HepG2 (cell line): Measurements from ENCODE around the gene GPR25. TPM values are rescaled to one million over a fixed set of nuclear protein-coding genes. Genes with fewer than 3 reads are reported as not detected.

Experiments used
- ATF3 ChIP-seq: sonication (generic); formaldehyde crosslinking; IDR thresholded peaks from 2 replicates; pipeline ENCODE4 v1.4.0; 2020; ENCODE audit warnings: missing genetic modification reagents
- LCORL ChIP-seq, 2 experiments: fragments of 450-650 bp in 1 of 2; sonication (generic) in 1 of 2; formaldehyde crosslinking in 1 of 2; IDR thresholded peaks; 2 replicates each; pipeline versions ENCODE4 v1.5.0 to v1.6.1; 2017 to 2020; ENCODE audit warnings: antibody characterized with exemption in 1 of 2, missing genetic modification reagents in 1 of 2
- RXRA ChIP-seq: sonication (generic); formaldehyde crosslinking; IDR thresholded peaks from 2 replicates; pipeline ENCODE4 v1.5.1; 2020; ENCODE audit warnings: missing genetic modification reagents
- TIGD3 ChIP-seq: sonication (generic); formaldehyde crosslinking; IDR thresholded peaks from 2 replicates; pipeline ENCODE4 v1.5.1; 2020; ENCODE audit warnings: mild to moderate bottlenecking, missing genetic modification reagents, borderline replicate concordance
- ZBTB26 ChIP-seq: IDR thresholded peaks from 2 replicates; pipeline ENCODE4 v1.6.1; 2016; ENCODE audit warnings: missing compliant biosample characterization, missing genetic modification reagents, borderline replicate concordance
- ZFX ChIP-seq: sonication (generic); formaldehyde crosslinking; IDR thresholded peaks from 2 replicates; pipeline ENCODE4 v1.4.0; 2020; ENCODE audit warnings: mild to moderate bottlenecking, low read depth, missing genetic modification reagents, moderate library complexity
- ZNF207 ChIP-seq: fragments of 450-650 bp; IDR thresholded peaks from 2 replicates; pipeline ENCODE4 v1.6.1; 2016; ENCODE audit warnings: antibody characterized with exemption, borderline replicate concordance
- ZNF496 ChIP-seq: sonication (generic); formaldehyde crosslinking; IDR thresholded peaks from 2 replicates; pipeline ENCODE4 v1.8.1; 2023; ENCODE audit warnings: mild to moderate bottlenecking, moderate library complexity, missing genetic modification reagents; ENCODE audit not compliant: insufficient replicate concordance
- ZNF678 ChIP-seq: sonication (generic); formaldehyde crosslinking; IDR thresholded peaks from 2 replicates; pipeline ENCODE4 v1.4.0; 2020; ENCODE audit warnings: mild to moderate bottlenecking, missing genetic modification reagents
- ZNF891 ChIP-seq: sonication (generic); formaldehyde crosslinking; IDR thresholded peaks from 2 replicates; pipeline ENCODE4 v1.5.0; 2020; ENCODE audit warnings: mild to moderate bottlenecking, missing genetic modification reagents
- polyA plus RNA-seq, 8 experiments: library from polyadenylated mRNA; depleted of rRNA in 3 of 8; stranded (reverse) in 7 of 8; unstranded in 1 of 8; fragments of >200 nt; fragmentation: Illumina TruSeq in 4 of 8; extraction: Trizol in 4 of 8; gene quantifications; 2 replicates each; pipeline versions ENCODE4 v1.2.1 to v1.2.3, GENCODE V29; 2011 to 2016; ENCODE audit warnings: low read depth in 4 of 8, missing spikeins in 1 of 8, mixed read lengths in 1 of 8; ENCODE audit not compliant: insufficient read depth in 1 of 8
- total RNA-seq, 5 experiments: library from RNA; depleted of rRNA; stranded (reverse); fragments of >200 nt; fragmentation: Illumina TruSeq; extraction: Trizol; gene quantifications; 2 replicates each; pipeline ENCODE4 v1.2.3, GENCODE V29; 2016; ENCODE audit warnings: low read depth in 1 of 5
- TF ChIP-seq, protein P1 (sequence below): IDR thresholded peaks from 2 replicates; pipeline ENCODE4 v1.6.1; 2016; ENCODE audit warnings: low read depth, control low read depth
- TF ChIP-seq, protein P2 (sequence below): sonication (generic); formaldehyde crosslinking; IDR thresholded peaks from 2 replicates; pipeline ENCODE4 v1.9.0; 2021; ENCODE audit warnings: missing genetic modification reagents, mild to moderate bottlenecking, borderline replicate concordance
- TF ChIP-seq, protein P3 (sequence below): sonication (generic); formaldehyde crosslinking; IDR thresholded peaks from 2 replicates; pipeline ENCODE4 v1.4.0; 2020; ENCODE audit warnings: mild to moderate bottlenecking, missing genetic modification reagents

Gene GPR25
- total and polyA plus RNA-seq, 2 of the 13 experiments (the other 11 are each of a cell fraction or from before 2014, with no cell fraction given): not detected

- no peak for TF ChIP-seq TIGD3 (CRISPR knock-in tag)
- TF ChIP-seq ZNF496: no peak
- no peak for TF ChIP-seq LCORL (IDR thresholded peaks at IDR 0.05)
- peak; percentile 53; the same call in 1 of the 2 replicates for TF ChIP-seq LCORL (CRISPR knock-in tag; IDR thresholded peaks at IDR 0.05)
- TF ChIP-seq, protein P1, sequence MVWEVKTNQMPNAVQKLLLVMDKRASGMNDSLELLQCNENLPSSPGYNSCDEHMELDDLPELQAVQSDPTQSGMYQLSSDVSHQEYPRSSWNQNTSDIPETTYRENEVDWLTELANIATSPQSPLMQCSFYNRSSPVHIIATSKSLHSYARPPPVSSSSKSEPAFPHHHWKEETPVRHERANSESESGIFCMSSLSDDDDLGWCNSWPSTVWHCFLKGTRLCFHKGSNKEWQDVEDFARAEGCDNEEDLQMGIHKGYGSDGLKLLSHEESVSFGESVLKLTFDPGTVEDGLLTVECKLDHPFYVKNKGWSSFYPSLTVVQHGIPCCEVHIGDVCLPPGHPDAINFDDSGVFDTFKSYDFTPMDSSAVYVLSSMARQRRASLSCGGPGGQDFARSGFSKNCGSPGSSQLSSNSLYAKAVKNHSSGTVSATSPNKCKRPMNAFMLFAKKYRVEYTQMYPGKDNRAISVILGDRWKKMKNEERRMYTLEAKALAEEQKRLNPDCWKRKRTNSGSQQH (CRISPR knock-in tag): no peak
- no peak for TF ChIP-seq ZNF891
- TF ChIP-seq ZNF678 (CRISPR knock-in tag): no peak
- no peak for TF ChIP-seq ZBTB26 (CRISPR knock-in tag)
- no peak for TF ChIP-seq ZNF207
- TF ChIP-seq, protein P2, sequence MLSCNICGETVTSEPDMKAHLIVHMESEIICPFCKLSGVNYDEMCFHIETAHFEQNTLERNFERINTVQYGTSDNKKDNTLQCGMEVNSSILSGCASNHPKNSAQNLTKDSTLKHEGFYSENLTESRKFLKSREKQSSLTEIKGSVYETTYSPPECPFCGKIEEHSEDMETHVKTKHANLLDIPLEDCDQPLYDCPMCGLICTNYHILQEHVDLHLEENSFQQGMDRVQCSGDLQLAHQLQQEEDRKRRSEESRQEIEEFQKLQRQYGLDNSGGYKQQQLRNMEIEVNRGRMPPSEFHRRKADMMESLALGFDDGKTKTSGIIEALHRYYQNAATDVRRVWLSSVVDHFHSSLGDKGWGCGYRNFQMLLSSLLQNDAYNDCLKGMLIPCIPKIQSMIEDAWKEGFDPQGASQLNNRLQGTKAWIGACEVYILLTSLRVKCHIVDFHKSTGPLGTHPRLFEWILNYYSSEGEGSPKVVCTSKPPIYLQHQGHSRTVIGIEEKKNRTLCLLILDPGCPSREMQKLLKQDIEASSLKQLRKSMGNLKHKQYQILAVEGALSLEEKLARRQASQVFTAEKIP (CRISPR knock-in tag): no peak
- no peak for TF ChIP-seq ATF3 (CRISPR knock-in tag)
- peak; percentile 66; the same call in 1 of the 2 replicates for TF ChIP-seq ZFX (CRISPR knock-in tag)
- peak; percentile 44; the same call in 1 of the 2 replicates for TF ChIP-seq RXRA (CRISPR knock-in tag)
- TF ChIP-seq, protein P3, sequence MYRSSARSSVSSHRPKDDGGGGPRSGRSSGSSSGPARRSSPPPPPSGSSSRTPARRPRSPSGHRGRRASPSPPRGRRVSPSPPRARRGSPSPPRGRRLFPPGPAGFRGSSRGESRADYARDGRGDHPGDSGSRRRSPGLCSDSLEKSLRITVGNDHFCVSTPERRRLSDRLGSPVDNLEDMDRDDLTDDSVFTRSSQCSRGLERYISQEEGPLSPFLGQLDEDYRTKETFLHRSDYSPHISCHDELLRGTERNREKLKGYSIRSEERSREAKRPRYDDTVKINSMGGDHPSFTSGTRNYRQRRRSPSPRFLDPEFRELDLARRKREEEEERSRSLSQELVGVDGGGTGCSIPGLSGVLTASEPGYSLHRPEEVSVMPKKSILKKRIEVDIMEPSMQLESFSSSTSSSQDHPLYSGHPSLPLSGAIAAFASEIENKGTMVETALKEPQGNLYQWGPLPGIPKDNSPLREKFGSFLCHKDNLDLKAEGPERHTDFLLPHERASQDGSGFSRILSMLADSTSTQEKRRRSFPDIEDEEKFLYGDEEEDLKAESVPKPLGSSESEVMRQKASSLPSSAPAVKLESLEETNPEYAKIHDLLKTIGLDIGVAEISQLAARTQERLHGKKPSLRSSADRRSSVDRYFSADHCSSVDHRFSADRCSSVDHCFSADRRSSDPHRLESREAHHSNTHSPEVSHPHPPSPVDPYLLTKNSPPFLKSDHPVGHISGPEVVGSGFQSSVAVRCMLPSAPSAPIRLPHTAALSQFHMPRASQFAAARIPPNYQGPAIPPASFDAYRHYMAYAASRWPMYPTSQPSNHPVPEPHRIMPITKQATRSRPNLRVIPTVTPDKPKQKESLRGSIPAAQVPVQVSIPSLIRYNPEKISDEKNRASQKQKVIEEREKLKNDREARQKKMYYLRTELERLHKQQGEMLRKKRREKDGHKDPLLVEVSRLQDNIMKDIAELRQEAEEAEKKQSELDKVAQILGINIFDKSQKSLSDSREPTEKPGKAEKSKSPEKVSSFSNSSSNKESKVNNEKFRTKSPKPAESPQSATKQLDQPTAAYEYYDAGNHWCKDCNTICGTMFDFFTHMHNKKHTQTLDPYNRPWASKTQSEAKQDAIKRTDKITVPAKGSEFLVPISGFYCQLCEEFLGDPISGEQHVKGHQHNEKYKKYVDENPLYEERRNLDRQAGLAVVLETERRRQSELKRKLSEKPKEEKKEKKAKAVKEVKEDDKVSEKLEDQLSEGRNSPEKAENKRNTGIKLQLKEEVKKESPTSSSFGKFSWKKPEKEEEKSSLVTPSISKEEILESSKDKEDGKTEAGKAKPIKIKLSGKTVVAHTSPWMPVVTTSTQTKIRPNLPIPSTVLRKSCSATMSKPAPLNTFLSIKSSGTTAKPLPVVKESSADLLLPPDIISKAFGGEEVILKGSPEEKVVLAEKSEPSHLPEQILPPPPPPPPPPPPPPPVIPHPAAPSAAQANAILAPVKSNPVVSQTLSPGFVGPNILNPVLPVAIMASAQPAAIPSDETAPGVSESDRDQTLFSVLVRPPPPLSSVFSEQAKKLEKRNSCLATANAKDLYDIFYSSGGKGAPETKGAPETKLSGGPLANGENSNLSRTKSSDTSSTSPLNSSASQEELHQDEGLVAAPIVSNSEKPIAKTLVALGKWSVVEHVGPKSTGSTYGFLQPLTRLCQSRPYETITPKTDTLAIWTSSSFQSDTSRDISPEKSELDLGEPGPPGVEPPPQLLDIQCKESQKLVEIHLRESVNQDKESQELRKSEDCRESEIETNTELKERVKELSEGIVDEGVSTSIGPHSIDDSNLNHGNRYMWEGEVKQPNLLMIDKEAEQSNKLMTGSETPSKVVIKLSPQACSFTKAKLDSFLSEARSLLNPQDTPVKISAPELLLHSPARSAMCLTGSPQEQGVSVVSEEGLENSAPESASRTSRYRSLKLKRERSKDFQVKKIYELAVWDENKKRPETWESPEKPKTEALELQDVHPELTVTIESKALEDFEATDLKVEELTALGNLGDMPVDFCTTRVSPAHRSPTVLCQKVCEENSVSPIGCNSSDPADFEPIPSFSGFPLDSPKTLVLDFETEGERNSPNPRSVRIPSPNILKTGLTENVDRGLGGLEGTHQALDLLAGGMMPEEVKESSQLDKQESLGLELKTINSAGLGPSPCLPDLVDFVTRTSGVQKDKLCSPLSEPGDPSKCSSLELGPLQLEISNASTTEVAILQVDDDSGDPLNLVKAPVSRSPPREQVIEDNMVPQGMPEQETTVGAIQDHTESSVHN (CRISPR knock-in tag): no peak
Observed at GRCh38 chr1:200888349-200888838, 15.6 kb downstream of the GPR25 start (continued).
